ENCODE data around the gene SLC23A2.

DNA sequence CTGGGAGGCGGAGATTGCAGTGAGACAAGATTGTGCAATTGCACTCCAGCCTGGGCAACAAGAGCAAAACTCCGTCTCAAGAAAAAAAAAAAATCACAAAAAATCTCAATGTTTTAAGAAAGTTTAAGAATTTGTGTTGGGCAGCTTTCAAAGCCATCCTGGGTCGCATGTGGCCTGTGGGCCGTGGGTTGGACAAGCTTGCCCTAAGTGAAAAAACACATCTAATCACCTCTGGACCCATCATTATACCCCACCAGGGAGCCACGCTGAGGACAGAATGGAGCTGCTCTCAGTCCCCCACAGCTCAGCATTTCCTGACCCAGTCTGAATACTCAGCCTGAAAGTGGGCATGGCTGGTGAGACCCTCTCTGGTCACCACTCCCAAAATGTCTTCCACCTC is 150.3 kb downstream of the SLC23A2 start:
- TF ChIP-seq, protein P1, sequence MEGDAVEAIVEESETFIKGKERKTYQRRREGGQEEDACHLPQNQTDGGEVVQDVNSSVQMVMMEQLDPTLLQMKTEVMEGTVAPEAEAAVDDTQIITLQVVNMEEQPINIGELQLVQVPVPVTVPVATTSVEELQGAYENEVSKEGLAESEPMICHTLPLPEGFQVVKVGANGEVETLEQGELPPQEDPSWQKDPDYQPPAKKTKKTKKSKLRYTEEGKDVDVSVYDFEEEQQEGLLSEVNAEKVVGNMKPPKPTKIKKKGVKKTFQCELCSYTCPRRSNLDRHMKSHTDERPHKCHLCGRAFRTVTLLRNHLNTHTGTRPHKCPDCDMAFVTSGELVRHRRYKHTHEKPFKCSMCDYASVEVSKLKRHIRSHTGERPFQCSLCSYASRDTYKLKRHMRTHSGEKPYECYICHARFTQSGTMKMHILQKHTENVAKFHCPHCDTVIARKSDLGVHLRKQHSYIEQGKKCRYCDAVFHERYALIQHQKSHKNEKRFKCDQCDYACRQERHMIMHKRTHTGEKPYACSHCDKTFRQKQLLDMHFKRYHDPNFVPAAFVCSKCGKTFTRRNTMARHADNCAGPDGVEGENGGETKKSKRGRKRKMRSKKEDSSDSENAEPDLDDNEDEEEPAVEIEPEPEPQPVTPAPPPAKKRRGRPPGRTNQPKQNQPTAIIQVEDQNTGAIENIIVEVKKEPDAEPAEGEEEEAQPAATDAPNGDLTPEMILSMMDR (IDR thresholded peaks at IDR 0.05; ENCODE audit: low read depth, low read length, poor library complexity, severe bottlenecking), result no peak
- TF ChIP-seq EZH2phosphoT487 (IDR thresholded peaks at IDR 0.05; ENCODE audit: borderline replicate concordance, low read length), result no peak
